HFFc6 (cell line): ENCODE measurements around the gene SH3D19. TPM values are rescaled to one million over a fixed set of nuclear protein-coding genes. Genes with fewer than 3 reads are reported as not detected.

Source experiments
- DNase-seq: peaks from one replicate; pipeline ENCODE4 v3.0.0-alpha.2; 2018
- H3K27ac Mint-ChIP-seq: 2 replicates; pipeline ENCODE4 v1.8.0; 2020; ENCODE audit warnings: mild to moderate bottlenecking, mixed read lengths
- H3K27me3 Mint-ChIP-seq: 2 replicates; pipeline ENCODE4 v1.8.0; 2021; ENCODE audit warnings: mild to moderate bottlenecking, moderate library complexity, mixed read lengths; ENCODE audit not compliant: insufficient read depth
- H3K36me3 Mint-ChIP-seq: 2 replicates; pipeline ENCODE4 v1.8.0; 2021; ENCODE audit warnings: low read depth, mixed read lengths
- H3K4me1 Mint-ChIP-seq: 2 replicates; pipeline ENCODE4 v1.8.0; 2020; ENCODE audit warnings: low read depth, mixed read lengths
- H3K4me3 Mint-ChIP-seq: 2 replicates; pipeline ENCODE4 v1.8.0; 2020; ENCODE audit warnings: mild to moderate bottlenecking, moderate library complexity, mixed read lengths
- H3K9me3 Mint-ChIP-seq: 2 replicates; pipeline ENCODE4 v1.8.0; 2020; ENCODE audit warnings: mild to moderate bottlenecking, mixed read lengths
- CTCF ChIP-seq: fragments of 200-600 bp; sonication (generic); IDR thresholded peaks from 2 replicates; pipeline ENCODE4 v1.5.0; 2021; ENCODE audit warnings: antibody characterized with exemption, mild to moderate bottlenecking
- total RNA-seq, 6 experiments: library from RNA; stranded (reverse); fragmentation: NEBNext Ultra II Directional; extraction: Animal tissue kit (Norgen Biotek cat#: 25700); gene quantifications; 2 replicates in 1 of 6; 3 replicates in 5 of 6; pipeline ENCODE4 v1.2.3, GENCODE V29; 2021

SH3D19 gene
- total RNA-seq, 6 experiments from 2014 or later = 40.2 to 52.9 (median 51.0) TPM

- no peak overlapping the region for H3K4me3 Mint-ChIP-seq
- H3K36me3 Mint-ChIP-seq = no peaks in the 10 kb centered on the region
- H3K27ac Mint-ChIP-seq = no peak overlapping the region
- no peak for DNase-seq
- no peaks in the 10 kb centered on the region for H3K9me3 Mint-ChIP-seq
- H3K4me1 Mint-ChIP-seq = peaks cover 26% of the 10 kb centered on the region
- peaks cover 1% of the 10 kb centered on the region; the same call in 1 of the 2 replicates for H3K27me3 Mint-ChIP-seq
- TF ChIP-seq CTCF = no peak
These were observed 11.4 kb downstream of the SH3D19 start for GRCh38 chr4:151314010-151314355.

GRCh38 chr4:151313306-151314009, 11.9 kb downstream of the SH3D19 start:
- no peak for TF ChIP-seq CTCF
- no peak overlapping the region for H3K4me3 Mint-ChIP-seq
- no peaks in the 10 kb centered on the region for H3K36me3 Mint-ChIP-seq
- H3K27me3 Mint-ChIP-seq = peaks cover 1% of the 10 kb centered on the region; the same call in 1 of the 2 replicates
- no peak overlapping the region for H3K27ac Mint-ChIP-seq
- no peak for DNase-seq
- no peaks in the 10 kb centered on the region for H3K9me3 Mint-ChIP-seq
- peaks cover 26% of the 10 kb centered on the region for H3K4me1 Mint-ChIP-seq

DNA sequence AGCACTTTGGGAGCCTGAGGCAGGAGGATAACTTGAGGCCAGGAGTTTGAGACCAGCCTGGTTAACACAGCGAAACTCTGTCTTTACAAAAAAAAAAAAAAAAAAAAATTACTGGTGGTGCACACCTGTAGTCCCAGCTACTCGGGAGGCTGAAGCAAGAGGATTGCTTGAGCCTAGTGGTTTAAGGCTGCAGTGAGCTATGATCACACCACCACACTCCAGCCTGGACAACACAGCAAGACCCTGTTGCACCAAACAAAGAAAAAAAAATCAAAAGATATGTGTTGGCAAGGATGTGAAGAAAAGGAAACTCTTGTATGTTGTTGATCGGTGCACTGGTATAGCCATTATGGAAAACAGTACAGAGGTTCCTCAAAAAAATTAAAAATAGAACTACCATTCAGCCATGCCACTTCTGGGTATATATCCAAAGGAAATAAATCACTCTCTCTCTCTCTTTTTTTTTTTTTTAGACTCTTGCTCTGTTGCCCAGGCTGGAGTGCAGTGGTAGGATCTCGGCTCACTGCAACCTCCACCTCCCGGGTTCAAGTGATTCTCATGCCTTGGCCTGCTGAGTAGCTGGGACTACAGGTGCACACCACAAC, 15.2 kb downstream of the SH3D19 start:
- no peak for TF ChIP-seq CTCF
- Mint-ChIP-seq H3K27ac (no peak overlapping the region), H3K4me3 (no peak overlapping the region)

GRCh38 chr4:151304755-151305154, 20.6 kb downstream of the SH3D19 start:
- peaks cover 35% of the 10 kb centered on the region for H3K4me1 Mint-ChIP-seq
- peak overlapping the region; percentile 14; the same call in 1 of the 2 replicates for H3K27ac Mint-ChIP-seq
- H3K4me3 Mint-ChIP-seq = no peak overlapping the region
- peaks cover 4% of the 10 kb centered on the region for H3K36me3 Mint-ChIP-seq
- TF ChIP-seq CTCF = no peak
- peak; percentile 41 for DNase-seq
- H3K27me3 Mint-ChIP-seq = peaks cover 3% of the 10 kb centered on the region; the same call in 1 of the 2 replicates
- no peaks in the 10 kb centered on the region; the same call in 1 of the 2 replicates for H3K9me3 Mint-ChIP-seq

More for the DNA sequence above, 15.2 kb downstream of the SH3D19 start:
- DNase-seq = no peak
- Mint-ChIP-seq H3K36me3 (no peaks in the 10 kb centered on the region), H3K4me1 (peaks cover 21% of the 10 kb centered on the region), H3K9me3 (no peaks in the 10 kb centered on the region), H3K27me3 (peaks cover 1% of the 10 kb centered on the region; the same call in 1 of the 2 replicates)

DNA sequence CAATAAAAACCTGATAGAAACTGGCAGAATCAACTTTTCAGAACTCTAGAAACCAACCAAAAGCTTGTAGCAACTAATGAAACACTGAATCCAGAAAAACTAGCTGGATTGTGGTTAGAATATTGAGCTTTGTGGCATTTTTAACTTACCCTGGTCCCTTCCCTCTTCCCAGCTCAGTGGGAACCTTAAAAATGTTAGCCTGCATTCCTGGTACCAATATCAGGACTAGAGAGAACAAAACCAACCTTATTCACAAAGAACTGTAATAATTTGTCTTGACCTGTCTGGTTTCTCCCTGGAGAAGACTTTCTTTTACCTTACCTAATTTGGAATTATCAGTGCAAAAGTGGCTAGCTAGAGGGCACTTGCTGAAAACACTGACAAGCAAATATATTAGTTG, 21.2 kb downstream of the SH3D19 start:
- H3K4me1 Mint-ChIP-seq = peaks cover 35% of the 10 kb centered on the region
- H3K27ac Mint-ChIP-seq = peak overlapping the region; percentile 14; the same call in 1 of the 2 replicates
- DNase-seq = no peak
- H3K9me3 Mint-ChIP-seq = no peaks in the 10 kb centered on the region; the same call in 1 of the 2 replicates
- H3K4me3 Mint-ChIP-seq = no peak overlapping the region
- TF ChIP-seq CTCF = no peak
- H3K36me3 Mint-ChIP-seq = peaks cover 4% of the 10 kb centered on the region
- H3K27me3 Mint-ChIP-seq = peaks cover 3% of the 10 kb centered on the region; the same call in 1 of the 2 replicates
